PC-3 (cell line): ENCODE measurements around the gene DGUOK.

Source experiments
- EZH2 ChIP-seq: fragments of 300-600 bp; sonication (generic); IDR thresholded peaks from one replicate; pipeline ENCODE4 v1.6.1; 2017; ENCODE audit warnings: antibody characterized with exemption, mild to moderate bottlenecking, low read length; ENCODE audit not compliant: unreplicated experiment
- TF ChIP-seq, protein P1 (sequence below): fragments of 300-600 bp; sonication (generic); conservative IDR thresholded peaks from 2 replicates; pipeline ENCODE4 v1.5.1; 2017; ENCODE audit warnings: antibody characterized with exemption, low read depth, mild to moderate bottlenecking, low read length

DNA sequence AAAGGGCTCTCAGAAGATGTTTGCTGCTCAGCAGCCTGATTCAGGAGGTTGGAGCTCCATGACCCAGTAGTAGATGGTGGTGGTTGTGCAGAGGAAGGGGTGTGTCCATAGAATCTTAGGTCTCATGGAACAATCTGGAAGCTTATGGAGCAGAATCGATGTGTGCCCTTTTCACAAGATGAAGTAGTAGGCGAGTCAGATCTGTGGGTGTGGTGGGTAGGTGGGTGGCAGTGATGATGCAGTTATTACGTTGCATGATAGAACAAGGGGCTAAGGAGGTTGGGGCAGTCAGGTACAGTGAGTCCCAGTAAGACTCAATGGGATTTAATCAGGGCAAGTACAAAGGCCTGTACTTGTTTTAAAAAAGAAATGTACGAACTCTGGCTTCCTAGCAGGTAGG, 67.1 kb downstream of the DGUOK start:
- TF ChIP-seq, protein P1, sequence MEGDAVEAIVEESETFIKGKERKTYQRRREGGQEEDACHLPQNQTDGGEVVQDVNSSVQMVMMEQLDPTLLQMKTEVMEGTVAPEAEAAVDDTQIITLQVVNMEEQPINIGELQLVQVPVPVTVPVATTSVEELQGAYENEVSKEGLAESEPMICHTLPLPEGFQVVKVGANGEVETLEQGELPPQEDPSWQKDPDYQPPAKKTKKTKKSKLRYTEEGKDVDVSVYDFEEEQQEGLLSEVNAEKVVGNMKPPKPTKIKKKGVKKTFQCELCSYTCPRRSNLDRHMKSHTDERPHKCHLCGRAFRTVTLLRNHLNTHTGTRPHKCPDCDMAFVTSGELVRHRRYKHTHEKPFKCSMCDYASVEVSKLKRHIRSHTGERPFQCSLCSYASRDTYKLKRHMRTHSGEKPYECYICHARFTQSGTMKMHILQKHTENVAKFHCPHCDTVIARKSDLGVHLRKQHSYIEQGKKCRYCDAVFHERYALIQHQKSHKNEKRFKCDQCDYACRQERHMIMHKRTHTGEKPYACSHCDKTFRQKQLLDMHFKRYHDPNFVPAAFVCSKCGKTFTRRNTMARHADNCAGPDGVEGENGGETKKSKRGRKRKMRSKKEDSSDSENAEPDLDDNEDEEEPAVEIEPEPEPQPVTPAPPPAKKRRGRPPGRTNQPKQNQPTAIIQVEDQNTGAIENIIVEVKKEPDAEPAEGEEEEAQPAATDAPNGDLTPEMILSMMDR = no peak
- TF ChIP-seq EZH2 = no peak
